ENCODE data around the gene ATXN7.

ATXN7 gene

GRCh38 chr3:63863150-63864007 lies at the start of gene ATXN7, which contains the start of gene THOC7:
Gene ATXN7 (plus strand): TSS chr3:63863867. CDS start chr3:63912599, 48,732 bp downstream.
Gene THOC7 (minus strand): TSS chr3:63863805. CDS start chr3:63863790, 15 bp downstream.
- TF ChIP-seq CTCF (IDR thresholded peaks at IDR 0.05; ENCODE audit: borderline replicate concordance, insufficient read depth, low read depth, low read length): no peak
- H3K4me3 ChIP-seq (ENCODE audit: low read depth, low read length): peak within 1 kb of the TSS; percentile 95

GRCh38 chr3:63814237-63814636 lies 49.4 kb upstream of the ATXN7 start:
- TF ChIP-seq CTCF (IDR thresholded peaks at IDR 0.05; ENCODE audit: borderline replicate concordance, insufficient read depth, low read depth, low read length): no peak
- H3K4me3 ChIP-seq (ENCODE audit: low read depth, low read length): no peak overlapping the region

GRCh38 chr3:63817225-63817624 lies 46.4 kb upstream of the ATXN7 start:
- no peak overlapping the region for H3K4me3 ChIP-seq (ENCODE audit: low read depth, low read length)
- no peak for TF ChIP-seq CTCF (IDR thresholded peaks at IDR 0.05; ENCODE audit: borderline replicate concordance, insufficient read depth, low read depth, low read length)

GRCh38 chr3:63818282-63819150 lies 45.2 kb upstream of the ATXN7 start:
- H3K4me3 ChIP-seq (ENCODE audit: low read depth, low read length): no peak overlapping the region
- peak; percentile 62 for TF ChIP-seq CTCF (IDR thresholded peaks at IDR 0.05; ENCODE audit: borderline replicate concordance, insufficient read depth, low read depth, low read length)

GRCh38 chr3:63819151-63819398 lies 44.6 kb upstream of the ATXN7 start, which contains the start of gene C3orf49:
Gene C3orf49 (plus strand): TSS chr3:63819299. CDS start chr3:63819472, 173 bp downstream.
- TF ChIP-seq CTCF (IDR thresholded peaks at IDR 0.05; ENCODE audit: borderline replicate concordance, insufficient read depth, low read depth, low read length): no peak
- H3K4me3 ChIP-seq (ENCODE audit: low read depth, low read length): no peak within 1 kb of the TSS

- no peak overlapping the region for H3K4me3 ChIP-seq (ENCODE audit: low read depth, low read length)
- no peak for TF ChIP-seq CTCF (IDR thresholded peaks at IDR 0.05; ENCODE audit: borderline replicate concordance, insufficient read depth, low read depth, low read length)
Measured at GRCh38 chr3:63824309-63824708, 39.4 kb upstream of the ATXN7 start.
